Memory B cell (primary cell): ENCODE results near the gene MAP3K10.
A peak's percentile ranks its signal among the peaks of the same experiment; 100 is the strongest.

Experiments used
- ATAC-seq: fragments of 150-1000 bp; cut with Tn5 transposase; 2 replicates; pipeline ENCODE4 v1.10.0; 2021; ENCODE audit warnings: low read depth, mild to moderate bottlenecking, moderate library complexity
- DNase-seq, 2 donors: peaks; one replicate each; pipeline ENCODE4 v3.0.0; 2022; ENCODE audit warnings: low spot score in 2 of 2
- H3K27ac Mint-ChIP-seq: one replicate; pipeline ENCODE4 v1.8.0; 2022; ENCODE audit warnings: mild to moderate bottlenecking, moderate library complexity, mixed read lengths
- H3K27me3 Mint-ChIP-seq: one replicate; pipeline ENCODE4 v1.8.0; 2022; ENCODE audit warnings: mixed read lengths
- H3K36me3 Mint-ChIP-seq: one replicate; pipeline ENCODE4 v1.8.0; 2022; ENCODE audit warnings: mild to moderate bottlenecking, mixed read lengths
- H3K4me1 Mint-ChIP-seq: one replicate; pipeline ENCODE4 v1.8.0; 2022; ENCODE audit warnings: mixed read lengths
- H3K4me3 Mint-ChIP-seq: one replicate; pipeline ENCODE4 v1.8.0; 2022; ENCODE audit warnings: mild to moderate bottlenecking, moderate library complexity, mixed read lengths
- H3K9me3 Mint-ChIP-seq: one replicate; pipeline ENCODE4 v1.8.0; 2022; ENCODE audit warnings: mixed read lengths

MAP3K10 gene

DNA sequence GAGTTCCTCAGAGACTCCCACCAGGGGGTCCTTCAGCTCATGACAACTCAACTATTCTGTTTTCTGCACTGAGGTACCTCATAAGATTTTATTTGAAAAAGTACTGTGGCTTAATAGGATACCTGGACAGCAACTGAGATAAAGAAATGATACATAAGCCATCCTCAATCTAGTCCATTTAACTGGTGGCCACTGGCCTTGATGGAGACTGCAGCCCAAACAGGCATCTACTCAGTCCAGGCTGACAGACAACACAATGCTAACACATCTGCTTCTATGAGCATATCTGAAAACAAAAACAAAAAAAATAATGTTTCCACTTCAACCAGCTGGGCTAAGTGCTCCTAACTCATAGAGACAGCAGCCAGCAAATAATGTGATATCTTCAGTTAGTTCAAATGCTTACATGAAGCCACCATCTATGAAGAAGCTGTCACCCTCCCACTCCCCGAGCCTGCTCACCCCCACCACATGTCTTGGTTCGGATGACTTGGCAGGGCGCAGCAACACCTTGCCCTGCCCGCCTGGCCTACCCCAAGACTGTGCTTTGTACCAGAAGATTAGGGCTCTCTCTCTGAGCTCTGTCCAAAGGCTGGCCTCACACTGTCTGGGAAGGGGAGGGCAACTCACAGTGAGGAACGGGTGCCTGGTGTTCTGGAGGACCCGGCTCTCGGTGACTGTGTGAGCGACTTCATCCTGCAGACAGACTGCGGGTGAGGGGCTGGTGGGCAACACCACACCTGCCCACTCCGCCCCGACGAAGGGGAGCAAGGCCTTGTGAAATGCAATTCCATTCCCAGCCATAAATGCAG, 48.4 kb downstream of the MAP3K10 start:
- Mint-ChIP-seq H3K4me3 (no peak overlapping the region), H3K9me3 (no peaks in the 10 kb centered on the region), H3K36me3 (peaks cover 22% of the 10 kb centered on the region), H3K27me3 (no peaks in the 10 kb centered on the region), H3K4me1 (no peaks in the 10 kb centered on the region), H3K27ac (no peak overlapping the region)
- DNase-seq: no peak
- ATAC-seq: no peak

DNA sequence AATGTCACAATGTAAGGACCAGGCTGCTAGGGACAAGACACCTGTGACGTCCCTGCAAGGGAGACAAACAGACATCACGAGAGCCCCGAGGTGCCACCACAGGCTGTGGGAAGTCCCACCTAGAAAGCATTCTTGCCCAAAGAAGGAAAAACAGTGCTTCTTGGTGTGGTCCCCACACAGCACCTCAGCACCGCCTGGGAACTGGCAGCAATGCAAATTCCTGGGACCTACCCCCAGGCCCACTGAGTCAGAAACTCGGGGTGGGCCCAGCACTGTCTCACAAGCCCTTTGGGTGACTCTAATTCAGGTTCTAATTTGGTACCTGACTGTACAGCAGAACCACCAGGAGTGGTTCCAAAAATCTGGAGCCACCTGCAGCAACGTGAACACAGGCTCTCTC, 49.1 kb downstream of the MAP3K10 start:
- Mint-ChIP-seq H3K4me1 (peaks cover 3% of the 10 kb centered on the region), H3K9me3 (no peaks in the 10 kb centered on the region), H3K4me3 (no peak overlapping the region), H3K27ac (no peak overlapping the region), H3K27me3 (no peaks in the 10 kb centered on the region), H3K36me3 (peaks cover 20% of the 10 kb centered on the region)
- DNase-seq (no peak), ATAC-seq (no peak)

DNA sequence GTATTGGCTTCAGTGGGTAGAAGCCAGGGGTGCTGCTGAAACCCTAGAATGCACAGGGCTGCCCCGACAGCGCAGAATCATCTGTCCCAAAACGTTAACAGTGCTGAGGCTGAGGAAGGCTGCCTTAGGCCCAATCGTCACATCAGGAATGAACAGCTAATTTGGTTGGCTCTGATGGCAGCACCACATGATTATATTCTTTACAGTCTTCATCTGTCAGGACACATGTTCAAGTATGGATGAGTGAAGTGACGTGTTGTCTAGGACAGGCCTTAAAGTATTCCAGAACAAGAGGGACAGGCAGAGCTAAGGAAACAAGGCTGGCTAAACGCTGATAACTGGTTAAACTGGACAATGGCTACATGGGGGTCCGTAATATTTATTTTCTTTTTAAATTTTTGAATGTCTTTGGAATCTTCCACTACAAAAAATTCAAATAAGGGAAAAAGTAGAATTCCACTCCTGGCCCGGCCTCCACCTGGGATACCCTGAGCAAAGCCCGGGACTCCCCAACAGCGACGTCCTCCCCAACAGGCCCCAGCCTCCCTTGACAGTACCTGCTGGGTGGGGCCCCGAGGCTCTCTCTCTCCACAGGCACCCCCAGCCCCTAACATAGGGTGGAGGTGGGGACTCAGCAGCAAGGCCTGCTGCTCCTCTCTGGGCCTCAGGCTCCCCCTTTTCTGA, 50.0 kb downstream of the MAP3K10 start:
- H3K9me3 Mint-ChIP-seq: no peaks in the 10 kb centered on the region
- ATAC-seq (no peak), DNase-seq (no peak)
- peaks cover 20% of the 10 kb centered on the region for H3K36me3 Mint-ChIP-seq
- peaks cover 3% of the 10 kb centered on the region for H3K4me1 Mint-ChIP-seq
- no peak overlapping the region for H3K27ac Mint-ChIP-seq
- H3K27me3 Mint-ChIP-seq: no peaks in the 10 kb centered on the region
- no peak overlapping the region for H3K4me3 Mint-ChIP-seq

DNA sequence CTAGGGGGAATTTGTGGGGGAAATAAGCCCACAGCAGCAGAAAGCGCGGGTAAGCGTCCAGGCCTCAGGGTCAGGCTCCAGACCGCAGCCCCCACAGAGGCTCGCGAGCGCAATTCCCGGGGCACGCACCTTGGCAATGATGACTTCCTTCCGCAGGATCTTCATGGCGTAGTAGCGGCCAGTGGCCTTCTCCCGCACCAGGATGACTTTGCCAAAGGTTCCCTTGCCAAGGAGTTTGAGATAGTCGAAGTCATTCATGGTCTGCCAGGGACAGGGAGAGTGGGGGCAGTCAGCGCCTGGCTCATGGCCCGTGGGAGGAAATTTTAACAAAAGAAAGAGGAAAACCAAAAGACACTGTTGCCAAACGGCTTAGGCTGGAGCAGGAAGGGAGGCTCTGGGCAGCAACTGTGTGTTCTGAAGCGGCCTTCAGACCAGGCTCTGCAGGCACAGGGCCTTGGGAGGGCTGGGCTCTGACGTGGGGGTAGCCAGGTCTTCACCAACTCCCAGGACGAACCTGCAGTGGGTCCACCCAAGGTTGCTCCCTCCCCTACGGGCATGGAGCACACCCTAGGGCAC, 50.7 kb downstream of the MAP3K10 start:
- H3K36me3 Mint-ChIP-seq: peaks cover 21% of the 10 kb centered on the region
- DNase-seq: no peak
- H3K27ac Mint-ChIP-seq: no peak overlapping the region
- H3K9me3 Mint-ChIP-seq: no peaks in the 10 kb centered on the region
- H3K4me1 Mint-ChIP-seq: peaks cover 3% of the 10 kb centered on the region
- ATAC-seq: no peak
- no peaks in the 10 kb centered on the region for H3K27me3 Mint-ChIP-seq
- no peak overlapping the region for H3K4me3 Mint-ChIP-seq

GRCh38 chr19:40242480-40242879, 51.3 kb downstream of the MAP3K10 start:
- no peak for DNase-seq
- no peak for ATAC-seq
- no peak overlapping the region for H3K27ac Mint-ChIP-seq

GRCh38 chr19:40243181-40243580, 52.0 kb downstream of the MAP3K10 start:
- peaks cover 5% of the 10 kb centered on the region for H3K4me1 Mint-ChIP-seq
- H3K9me3 Mint-ChIP-seq: no peaks in the 10 kb centered on the region
- no peak for DNase-seq
- no peaks in the 10 kb centered on the region for H3K27me3 Mint-ChIP-seq
- peaks cover 15% of the 10 kb centered on the region for H3K36me3 Mint-ChIP-seq
- ATAC-seq: no peak
- no peak overlapping the region for H3K27ac Mint-ChIP-seq
- H3K4me3 Mint-ChIP-seq: no peak overlapping the region

More at GRCh38 chr19:40242480-40242879, 51.3 kb downstream of the MAP3K10 start:
- peaks cover 3% of the 10 kb centered on the region for H3K4me1 Mint-ChIP-seq
- H3K9me3 Mint-ChIP-seq: no peaks in the 10 kb centered on the region
- no peaks in the 10 kb centered on the region for H3K27me3 Mint-ChIP-seq
- no peak overlapping the region for H3K4me3 Mint-ChIP-seq
- peaks cover 18% of the 10 kb centered on the region for H3K36me3 Mint-ChIP-seq

GRCh38 chr19:40244579-40245317, 53.5 kb downstream of the MAP3K10 start:
- ATAC-seq (no peak), DNase-seq (no peak)
- no peak overlapping the region for H3K4me3 Mint-ChIP-seq
- H3K27ac Mint-ChIP-seq: peak overlapping the region; percentile 37
- peaks cover 20% of the 10 kb centered on the region for H3K36me3 Mint-ChIP-seq
- H3K4me1 Mint-ChIP-seq: peaks cover 10% of the 10 kb centered on the region
- H3K9me3 Mint-ChIP-seq: no peaks in the 10 kb centered on the region
- H3K27me3 Mint-ChIP-seq: no peaks in the 10 kb centered on the region

DNA sequence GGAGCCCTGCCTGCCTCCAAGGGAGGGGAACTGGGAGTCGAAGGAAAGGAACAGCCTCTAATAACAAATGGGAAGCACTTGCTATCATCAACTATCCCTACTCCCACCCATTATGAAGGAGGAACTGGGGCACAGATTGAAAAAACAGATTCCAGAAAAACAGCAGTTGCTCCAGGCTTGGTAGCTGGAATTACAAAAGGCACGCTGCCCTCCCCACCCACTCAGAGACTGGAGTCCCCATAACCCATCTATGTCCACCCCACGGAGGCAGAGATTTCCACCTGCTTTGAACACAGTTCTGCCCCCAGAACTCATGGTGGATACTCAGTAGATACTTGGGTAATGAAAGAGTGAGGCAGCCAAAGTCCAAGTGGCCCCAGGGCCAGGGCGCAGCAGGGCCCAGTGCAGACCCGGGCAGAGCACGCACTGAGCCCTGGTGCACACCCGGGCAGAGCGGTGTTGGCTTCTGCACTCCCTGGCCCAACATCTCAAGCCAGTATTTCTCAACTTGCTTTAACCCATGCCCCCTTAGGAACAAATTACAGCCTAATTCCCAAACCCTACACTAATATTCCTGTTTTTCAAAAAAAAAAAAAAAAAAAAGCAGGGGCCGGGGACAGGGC, 54.4 kb downstream of the MAP3K10 start:
- no peaks in the 10 kb centered on the region for H3K27me3 Mint-ChIP-seq
- peak overlapping the region; percentile 37 for H3K27ac Mint-ChIP-seq
- no peaks in the 10 kb centered on the region for H3K9me3 Mint-ChIP-seq
- ATAC-seq (no peak), DNase-seq (no peak)
- peaks cover 24% of the 10 kb centered on the region for H3K36me3 Mint-ChIP-seq
- H3K4me1 Mint-ChIP-seq: peaks cover 13% of the 10 kb centered on the region
- no peak overlapping the region for H3K4me3 Mint-ChIP-seq

- DNase-seq (no peak), ATAC-seq (no peak)
- Mint-ChIP-seq H3K9me3 (no peaks in the 10 kb centered on the region), H3K27ac (no peak overlapping the region), H3K4me1 (peaks cover 13% of the 10 kb centered on the region), H3K36me3 (peaks cover 20% of the 10 kb centered on the region), H3K4me3 (no peak overlapping the region), H3K27me3 (no peaks in the 10 kb centered on the region)
Observed at GRCh38 chr19:40246292-40247073, 55.3 kb downstream of the MAP3K10 start.

DNA sequence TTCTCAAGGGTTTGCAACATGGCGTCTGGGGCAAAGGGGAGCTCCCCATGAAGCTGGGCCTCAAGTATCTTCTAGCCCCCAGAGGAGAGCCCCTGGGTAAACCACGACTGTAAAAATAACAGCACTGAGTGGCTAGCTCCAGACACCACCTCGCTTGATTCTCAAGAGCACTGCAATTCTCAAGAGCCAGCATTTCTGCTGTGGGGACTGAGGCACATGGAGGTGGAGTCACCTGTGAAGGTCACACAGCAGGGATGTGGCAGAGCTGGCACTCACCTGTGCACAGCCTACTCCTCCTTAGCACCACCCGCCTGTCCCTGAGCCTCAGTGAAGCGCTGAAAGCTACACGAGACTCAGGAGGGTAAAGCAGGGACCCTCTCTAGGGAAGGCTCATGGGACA, 56.0 kb downstream of the MAP3K10 start:
- Mint-ChIP-seq H3K27me3 (no peaks in the 10 kb centered on the region), H3K4me1 (peaks cover 13% of the 10 kb centered on the region)

DNA sequence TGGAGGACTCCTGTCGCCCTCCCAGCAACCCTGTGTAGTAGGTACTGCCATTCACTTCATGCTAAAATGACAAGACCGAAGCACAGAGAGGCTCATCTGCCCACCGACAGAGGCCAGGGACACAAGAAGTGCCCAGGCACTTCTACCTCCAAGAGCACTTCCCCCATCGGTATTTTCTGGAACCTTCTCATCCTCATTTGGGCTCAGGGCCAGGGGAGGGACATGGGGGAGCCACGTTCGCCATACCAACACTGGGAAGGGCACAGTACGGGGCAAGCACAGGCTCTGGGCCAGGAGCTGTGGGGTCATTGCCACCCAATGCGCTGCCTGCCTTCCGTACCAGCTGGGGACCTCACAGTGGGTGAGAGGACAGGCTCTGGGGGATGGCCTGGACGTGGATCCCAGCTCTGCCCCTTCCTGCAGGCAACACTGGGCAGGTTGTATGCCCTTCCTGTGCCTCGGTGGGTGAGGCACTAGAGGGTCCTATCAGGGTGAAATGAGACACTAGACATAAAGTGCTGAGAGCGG, 56.6 kb downstream of the MAP3K10 start:
- H3K4me1 Mint-ChIP-seq: peaks cover 17% of the 10 kb centered on the region
- peak overlapping the region; percentile 72 for H3K27ac Mint-ChIP-seq
- ATAC-seq (no peak), DNase-seq (no peak)
- H3K9me3 Mint-ChIP-seq: no peaks in the 10 kb centered on the region
- H3K36me3 Mint-ChIP-seq: peaks cover 22% of the 10 kb centered on the region
- no peak overlapping the region for H3K4me3 Mint-ChIP-seq
- no peaks in the 10 kb centered on the region for H3K27me3 Mint-ChIP-seq

More for the DNA sequence above, 56.0 kb downstream of the MAP3K10 start:
- DNase-seq: no peak
- Mint-ChIP-seq H3K9me3 (no peaks in the 10 kb centered on the region), H3K27ac (no peak overlapping the region), H3K36me3 (peaks cover 16% of the 10 kb centered on the region), H3K4me3 (no peak overlapping the region)
- no peak for ATAC-seq

GRCh38 chr19:40249201-40249600, 58.0 kb downstream of the MAP3K10 start:
- Mint-ChIP-seq H3K4me1 (peaks cover 17% of the 10 kb centered on the region), H3K36me3 (peaks cover 22% of the 10 kb centered on the region), H3K27me3 (no peaks in the 10 kb centered on the region), H3K9me3 (no peaks in the 10 kb centered on the region), H3K4me3 (no peak overlapping the region), H3K27ac (no peak overlapping the region)
- no peak for ATAC-seq
- no peak for DNase-seq

- H3K4me1 Mint-ChIP-seq: peaks cover 17% of the 10 kb centered on the region
- peaks cover 23% of the 10 kb centered on the region for H3K36me3 Mint-ChIP-seq
- no peak overlapping the region for H3K27ac Mint-ChIP-seq
- H3K4me3 Mint-ChIP-seq: no peak overlapping the region
- ATAC-seq: no peak
- no peak for DNase-seq
- no peaks in the 10 kb centered on the region for H3K27me3 Mint-ChIP-seq
- H3K9me3 Mint-ChIP-seq: no peaks in the 10 kb centered on the region
Observed at GRCh38 chr19:40249781-40250180, 58.6 kb downstream of the MAP3K10 start.
